Lung (tissue), 12 donors: ENCODE measurements around the gene AP1G2. TPM values are rescaled to one million over a fixed set of nuclear protein-coding genes. Genes with fewer than 3 reads are reported as not detected.

Source experiments
- ATAC-seq: fragments of 200-7000 bp; cut with Tn5 transposase; one replicate; pipeline ENCODE4 v1.9.1; 2020; ENCODE audit warnings: moderate number of reproducible peaks; ENCODE audit not compliant: insufficient read depth, low FRiP score
- DNase-seq, 3 donors: peaks; one replicate each; pipeline ENCODE4 v3.0.0-alpha.2; 2013 to 2017
- H3K27ac ChIP-seq, 2 donors: one replicate each; pipeline ENCODE4 v1.5.1; 2013; ENCODE audit warnings: mild to moderate bottlenecking in 2 of 2, moderate library complexity in 2 of 2, control low read depth in 1 of 2, inconsistent platforms in 1 of 2, low read depth in 1 of 2, low read length in 1 of 2
- H3K27me3 ChIP-seq, 3 donors: one replicate each; pipeline ENCODE4 v1.5.1; 2013; ENCODE audit warnings: low read length in 2 of 3; ENCODE audit not compliant: control insufficient read depth in 3 of 3, insufficient read depth in 3 of 3
- H3K36me3 ChIP-seq, 4 donors: one replicate each; pipeline ENCODE4 v1.5.1; 2013; ENCODE audit warnings: low read length in 4 of 4, mild to moderate bottlenecking in 1 of 4, moderate library complexity in 1 of 4; ENCODE audit not compliant: control insufficient read depth in 4 of 4, insufficient read depth in 4 of 4
- H3K4me1 ChIP-seq, 5 donors: one replicate each; pipeline ENCODE4 v1.5.1; 2013; ENCODE audit warnings: low read length in 5 of 5, mild to moderate bottlenecking in 2 of 5, moderate library complexity in 1 of 5; ENCODE audit not compliant: control insufficient read depth in 5 of 5, insufficient read depth in 5 of 5
- H3K4me3 ChIP-seq: one replicate; pipeline ENCODE4 v1.5.1; 2013; ENCODE audit warnings: mild to moderate bottlenecking, control low read depth, moderate library complexity
- H3K9ac ChIP-seq, 2 donors: one replicate each; pipeline ENCODE4 v1.5.1; 2013; ENCODE audit warnings: low read length in 2 of 2, control low read depth in 1 of 2; ENCODE audit not compliant: insufficient read depth in 1 of 2
- H3K9me3 ChIP-seq, 4 donors: one replicate each; pipeline ENCODE4 v1.5.1; 2013; ENCODE audit warnings: low read length in 3 of 4, mild to moderate bottlenecking in 1 of 4, moderate library complexity in 1 of 4; ENCODE audit not compliant: control insufficient read depth in 4 of 4, insufficient read depth in 3 of 4
- whole genome bisulfite sequencing, 2 donors: extraction: QIAGEN DNeasy Blood & Tissue Kit; methylation state at CpG; one replicate each; pipeline ENCODE4 v1.1.7; 2013; 5-methylcytosine and 5-hydroxymethylcytosine counted together
- polyA plus RNA-seq, 2 donors: library from polyadenylated mRNA; stranded (reverse); fragments of 200-250 nt; gene quantifications; one replicate each; pipeline ENCODE4 v1.2.1, GENCODE V29; 2013
- total RNA-seq, 2 donors: library from RNA; depleted of rRNA in 1 of 2; stranded (reverse); fragments of >200 nt in 1 of 2; gene quantifications; one replicate each; pipeline ENCODE4 v1.2.1, GENCODE V29; 2014 to 2021
- TF ChIP-seq, protein P1 (sequence below): IDR thresholded peaks from 2 replicates; pipeline ENCODE4 v1.5.1; 2012; ENCODE audit warnings: mild to moderate bottlenecking; ENCODE audit errors: control extremely low read depth, extremely low read depth
- donor health status: control.
- donor health status: control.
- donor health status: Bipolar disorder and iron deficiency.
- donor health status: healthy.
- donor health status: DM: yes; HTN: yes; CAD: no.

AP1G2 gene
- total and polyA plus RNA-seq, 4 donors = 48.0 to 106 (median 81.8) TPM

GRCh38 chr14:23570806-23571483, 3.4 kb upstream of the AP1G2 start:
- H3K9ac ChIP-seq = no peak overlapping the region
- H3K27ac ChIP-seq = no peak overlapping the region
- DNase-seq = no peak
- TF ChIP-seq, protein P1, sequence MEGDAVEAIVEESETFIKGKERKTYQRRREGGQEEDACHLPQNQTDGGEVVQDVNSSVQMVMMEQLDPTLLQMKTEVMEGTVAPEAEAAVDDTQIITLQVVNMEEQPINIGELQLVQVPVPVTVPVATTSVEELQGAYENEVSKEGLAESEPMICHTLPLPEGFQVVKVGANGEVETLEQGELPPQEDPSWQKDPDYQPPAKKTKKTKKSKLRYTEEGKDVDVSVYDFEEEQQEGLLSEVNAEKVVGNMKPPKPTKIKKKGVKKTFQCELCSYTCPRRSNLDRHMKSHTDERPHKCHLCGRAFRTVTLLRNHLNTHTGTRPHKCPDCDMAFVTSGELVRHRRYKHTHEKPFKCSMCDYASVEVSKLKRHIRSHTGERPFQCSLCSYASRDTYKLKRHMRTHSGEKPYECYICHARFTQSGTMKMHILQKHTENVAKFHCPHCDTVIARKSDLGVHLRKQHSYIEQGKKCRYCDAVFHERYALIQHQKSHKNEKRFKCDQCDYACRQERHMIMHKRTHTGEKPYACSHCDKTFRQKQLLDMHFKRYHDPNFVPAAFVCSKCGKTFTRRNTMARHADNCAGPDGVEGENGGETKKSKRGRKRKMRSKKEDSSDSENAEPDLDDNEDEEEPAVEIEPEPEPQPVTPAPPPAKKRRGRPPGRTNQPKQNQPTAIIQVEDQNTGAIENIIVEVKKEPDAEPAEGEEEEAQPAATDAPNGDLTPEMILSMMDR = no peak
- no peak overlapping the region for H3K4me3 ChIP-seq
- no peaks in the 10 kb centered on the region for H3K9me3 ChIP-seq
- H3K4me1 ChIP-seq = peaks cover 0 to 21% (median 5%) of the 10 kb centered on the region in 5 donors
- ATAC-seq = no peak
- H3K36me3 ChIP-seq = no peaks in the 10 kb centered on the region
- peaks cover 0 to 31% (median 26%) of the 10 kb centered on the region in 3 donors for H3K27me3 ChIP-seq
- 82% methylated on average over 23 of the region's 23 CpGs for WGBS, 2 donors

DNA sequence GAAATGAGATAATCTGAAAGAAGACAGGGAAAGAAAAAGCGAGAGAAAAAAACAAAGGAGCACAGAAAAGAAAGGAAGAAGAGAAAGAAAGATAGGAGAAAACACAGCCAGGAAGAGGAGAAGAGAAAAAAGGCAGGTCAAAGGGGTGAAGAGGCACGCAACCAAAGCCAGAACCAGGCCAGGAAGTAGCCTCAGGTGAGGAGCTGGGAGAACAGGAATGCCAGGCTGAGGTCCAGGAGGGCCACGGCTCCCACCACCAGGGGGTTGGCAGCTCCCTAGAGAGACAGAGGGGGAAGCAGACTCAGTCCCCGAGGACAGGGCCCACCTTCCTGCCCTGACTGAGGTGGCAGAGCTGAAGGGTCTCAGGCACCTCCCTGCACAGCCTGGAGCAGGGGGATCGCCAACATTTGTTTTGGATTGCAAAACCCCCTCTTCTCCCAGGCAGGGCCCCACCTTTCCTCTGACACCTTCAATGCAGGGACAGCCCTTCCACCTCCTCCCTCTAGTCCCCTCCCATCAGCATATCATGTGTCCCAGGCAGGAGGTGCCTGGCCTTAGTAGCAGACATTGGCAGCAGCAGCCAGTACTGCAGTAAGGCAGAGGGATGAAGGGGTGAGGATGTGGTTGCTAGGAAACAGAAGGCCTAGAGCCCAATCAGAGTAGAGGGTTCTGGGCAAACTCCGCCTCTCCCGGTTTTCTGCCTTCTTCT, 2.0 kb upstream of the AP1G2 start:
- Histone ChIP-seq H3K27ac (peak overlapping the region in 1 of 2 donors; percentile 13), H3K36me3 (peaks cover 0 to 4% (median 0%) of the 10 kb centered on the region in 4 donors), H3K9ac (no peak overlapping the region), H3K27me3 (peaks cover 0 to 21% (median 16%) of the 10 kb centered on the region in 3 donors), H3K4me1 (peaks cover 0 to 21% (median 5%) of the 10 kb centered on the region in 5 donors), H3K4me3 (no peak overlapping the region), H3K9me3 (no peaks in the 10 kb centered on the region)
- ATAC-seq (no peak), DNase-seq (peak in 2 of 3 donors; percentile 12 to 39)
- WGBS, 2 donors = 69 to 79% methylated on average over 7 of the region's 7 CpGs
- TF ChIP-seq, protein P1 = no peak

- Histone ChIP-seq H3K9ac (no peak overlapping the region), H3K27me3 (peaks cover 0 to 15% (median 13%) of the 10 kb centered on the region in 3 donors), H3K36me3 (peaks cover 0 to 6% (median 2%) of the 10 kb centered on the region in 4 donors), H3K9me3 (no peaks in the 10 kb centered on the region), H3K27ac (no peak overlapping the region), H3K4me3 (no peak overlapping the region), H3K4me1 (peaks cover 0 to 21% (median 5%) of the 10 kb centered on the region in 5 donors)
- TF ChIP-seq, protein P1 = no peak
- DNase-seq (peak; percentile 49 to 51 (median 50)), ATAC-seq (no peak)
- 59 to 60% methylated on average over 6 of the region's 6 CpGs for WGBS, 2 donors
Measured at GRCh38 chr14:23568600-23569331, 1.2 kb upstream of the AP1G2 start.
